B cell (primary cell): ENCODE results near the gene ERCC1. TPM values are rescaled to one million over a fixed set of nuclear protein-coding genes. Genes with fewer than 3 reads are reported as not detected.

Experiments
- ATAC-seq: fragments of 200-7000 bp; cut with Tn5 transposase; one replicate; pipeline ENCODE4 v1.10.0; 2021; ENCODE audit warnings: low read depth, mild to moderate bottlenecking, moderate number of reproducible peaks, moderate library complexity
- CTCF ChIA-PET: fragments of 350-600 bp; sonication (Branson Sonifier 250); formaldehyde crosslinking; loops from one replicate; lab custom pipeline; 2021; ENCODE audit warnings: antibody characterized with exemption, inconsistent platforms; lab: Charles Lee
- POLR2A ChIA-PET: fragments of 350-600 bp; sonication (Branson Sonifier 250); formaldehyde crosslinking; loops from one replicate; lab custom pipeline; 2021; ENCODE audit warnings: antibody characterized with exemption; lab: Charles Lee
- DNase-seq: peaks from one replicate; pipeline ENCODE4 v3.0.0; 2013
- H2AFZ ChIP-seq: 2 replicates; pipeline ENCODE4 v1.6.1; 2012; ENCODE audit warnings: mild to moderate bottlenecking, low read depth, low read length; ENCODE audit not compliant: insufficient read depth, poor library complexity, severe bottlenecking
- H3K27ac ChIP-seq, 2 donors: 1 replicate in 1 of 2; 2 replicates in 1 of 2; pipeline ENCODE4 v1.5.1; 2012 to 2013; ENCODE audit warnings: low read length in 2 of 2, mild to moderate bottlenecking in 2 of 2, moderate library complexity in 1 of 2
- H3K27me3 ChIP-seq, 4 experiments: fragments of 200-600 bp in 1 of 4; sonication (generic) in 1 of 4; replicated peaks in 1 of 4; 1 replicate in 2 of 4; 2 replicates in 2 of 4; pipeline versions ENCODE4 v1.6.1 to v1.7.0; 2013 to 2016; ENCODE audit warnings: low read length in 3 of 4, mild to moderate bottlenecking in 2 of 4, mixed read lengths in 1 of 4, moderate library complexity in 1 of 4; ENCODE audit not compliant: insufficient read depth in 4 of 4, control insufficient read depth in 3 of 4; ENCODE audit errors: control extremely low read depth in 1 of 4
- H3K36me3 ChIP-seq, 2 experiments: replicated peaks in 1 of 2; 1 replicate in 1 of 2; 2 replicates in 1 of 2; pipeline versions ENCODE4 v1.6.1 to v1.7.1; 2013; ENCODE audit warnings: low read length in 1 of 2; ENCODE audit not compliant: insufficient read depth in 2 of 2, control insufficient read depth in 1 of 2; ENCODE audit errors: control extremely low read depth in 1 of 2, extremely low read depth in 1 of 2
- H3K4me1 ChIP-seq, 2 donors: fragments of 200-600 bp in 1 of 2; sonication (generic) in 1 of 2; 1 replicate in 1 of 2; 2 replicates in 1 of 2; pipeline versions ENCODE4 v1.5.1 to v1.6.1; 2013 to 2017; ENCODE audit warnings: low read length in 2 of 2; ENCODE audit not compliant: control insufficient read depth in 2 of 2, insufficient read depth in 2 of 2
- H3K4me2 ChIP-seq: replicated peaks from 2 replicates; pipeline ENCODE3; 2012; ENCODE audit warnings: mild to moderate bottlenecking, low read depth, low read length; ENCODE audit not compliant: poor library complexity, severe bottlenecking
- H3K4me3 ChIP-seq, 5 experiments: fragments of 200-600 bp in 1 of 5; sonication (generic) in 1 of 5; 1 replicate in 3 of 5; 2 replicates in 2 of 5; pipeline versions ENCODE4 v1.5.1 to v1.7.0; 2011 to 2016; ENCODE audit warnings: low read length in 4 of 5, mild to moderate bottlenecking in 4 of 5, low read depth in 2 of 5, control low read depth in 1 of 5, moderate library complexity in 1 of 5; ENCODE audit not compliant: insufficient read depth in 1 of 5; ENCODE audit errors: control extremely low read depth in 1 of 5, extremely low read depth in 1 of 5
- H3K79me2 ChIP-seq: fragments of 200-600 bp; sonication (generic); one replicate; pipeline ENCODE4 v1.6.0; 2016; ENCODE audit warnings: low read length; ENCODE audit not compliant: control insufficient read depth, insufficient read depth
- H3K9ac ChIP-seq: fragments of 200-600 bp; sonication (generic); 2 replicates; pipeline ENCODE4 v1.6.1; 2017; ENCODE audit warnings: mild to moderate bottlenecking, low read length, moderate library complexity
- H3K9me3 ChIP-seq, 3 donors: one replicate each; pipeline versions ENCODE4 v1.6.1 to v1.7.1; 2013; ENCODE audit warnings: low read length in 2 of 3; ENCODE audit not compliant: control insufficient read depth in 2 of 3, insufficient read depth in 1 of 3; ENCODE audit errors: control extremely low read depth in 1 of 3
- H4K20me1 ChIP-seq: 2 replicates; pipeline ENCODE4 v1.6.0; 2012; ENCODE audit warnings: mild to moderate bottlenecking, low read length; ENCODE audit not compliant: insufficient read depth, control insufficient read depth, poor library complexity, severe bottlenecking
- H3K27ac Mint-ChIP-seq: one replicate; pipeline ENCODE4 v1.8.0; 2021; ENCODE audit warnings: mixed read lengths
- H3K27me3 Mint-ChIP-seq: one replicate; pipeline ENCODE4 v1.8.0; 2021; ENCODE audit warnings: mixed read lengths
- H3K4me1 Mint-ChIP-seq: one replicate; pipeline ENCODE4 v1.8.0; 2021; ENCODE audit warnings: mixed read lengths
- H3K4me3 Mint-ChIP-seq: one replicate; pipeline ENCODE4 v1.8.0; 2021; ENCODE audit warnings: mixed read lengths
- H3K9me3 Mint-ChIP-seq: one replicate; pipeline ENCODE4 v1.8.0; 2022; ENCODE audit warnings: mixed read lengths; ENCODE audit not compliant: insufficient read depth
- EZH2 ChIP-seq: IDR thresholded peaks from 2 replicates; pipeline ENCODE4 v1.6.1; 2012; ENCODE audit warnings: borderline replicate concordance, low read depth, mild to moderate bottlenecking, moderate library complexity, low read length; ENCODE audit not compliant: insufficient read depth, poor library complexity, severe bottlenecking
- WGBS: methylation state at CpG from one replicate; pipeline ENCODE4 v1.1.5; 2013; ENCODE audit warnings: missing lambda C conversion rate; ENCODE audit not compliant: insufficient coverage; 5-methylcytosine and 5-hydroxymethylcytosine counted together
- intact Hi-C: fragments of 100-400 bp; cut with micrococcal nuclease; formaldehyde crosslinking; loops from one replicate; pipeline ENCODE4 v1.10.0; 2022
- polyA plus RNA-seq: library from polyadenylated mRNA; depleted of rRNA; stranded (reverse); fragments of >200 nt; gene quantifications from 2 replicates; pipeline ENCODE4 v1.2.3, GENCODE V29; 2012
- total RNA-seq, 2 donors: library from RNA; stranded (reverse); fragments of 120-200 nt in 1 of 2; gene quantifications; 1 replicate in 1 of 2; 2 replicates in 1 of 2; pipeline versions ENCODE4 v1.2.3 to v1.2.4, GENCODE V29; 2013 to 2022
- TF ChIP-seq, protein P1 (sequence below): fragments of 200-600 bp; IDR thresholded peaks from one replicate; pipeline ENCODE4 v1.8.0; 2022; ENCODE audit warnings: antibody characterized with exemption, mild to moderate bottlenecking

The ERCC1 gene
- total and polyA plus RNA-seq, 2 donors (not counting 1 experiment from before 2014, with no cell fraction given): 75.7 to 81.9 TPM

DNA sequence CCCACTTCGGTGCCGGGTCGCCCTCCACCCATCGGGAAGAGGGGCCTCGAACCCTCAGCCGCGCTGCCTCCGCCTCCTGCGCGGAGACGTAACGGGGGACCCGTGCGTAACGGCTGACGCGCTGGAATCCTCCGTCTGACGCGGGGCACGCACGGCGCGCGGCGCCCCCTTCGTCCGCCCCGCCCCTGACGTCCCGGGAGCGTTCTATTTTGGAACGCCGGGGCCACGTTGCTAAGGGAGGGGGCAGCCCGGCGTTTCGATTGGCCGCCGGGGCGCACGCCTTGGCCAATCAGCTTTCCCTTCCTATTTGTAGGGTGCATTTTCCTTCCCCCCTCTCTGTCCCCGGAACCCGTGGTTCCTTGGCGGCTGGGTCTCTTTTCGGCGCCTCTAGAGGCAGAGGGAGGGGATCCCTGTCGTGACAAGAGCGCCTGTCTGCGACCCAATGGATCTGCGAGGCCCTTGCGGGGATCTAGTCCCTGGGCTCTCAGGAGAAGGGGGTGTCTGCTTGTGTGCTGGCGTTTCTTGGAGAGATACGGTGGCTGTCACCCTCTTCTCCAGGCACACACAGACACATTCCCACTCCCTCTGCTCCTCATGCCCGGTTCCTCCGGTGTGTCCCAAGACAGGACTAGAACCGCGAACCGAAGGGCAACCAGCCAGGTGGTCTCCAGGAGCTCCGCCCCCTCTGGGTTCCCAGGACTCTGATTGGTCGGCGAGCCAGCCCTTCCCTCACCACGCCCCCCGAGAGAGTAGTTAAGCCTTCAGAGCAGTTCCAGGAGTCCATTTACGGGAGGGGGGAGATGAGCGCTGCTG is 45.6 kb upstream of the ERCC1 start:
- DNase-seq (peak; percentile 97), ATAC-seq (peak; percentile 57)
- no peak for TF ChIP-seq EZH2
- TF ChIP-seq, protein P1, sequence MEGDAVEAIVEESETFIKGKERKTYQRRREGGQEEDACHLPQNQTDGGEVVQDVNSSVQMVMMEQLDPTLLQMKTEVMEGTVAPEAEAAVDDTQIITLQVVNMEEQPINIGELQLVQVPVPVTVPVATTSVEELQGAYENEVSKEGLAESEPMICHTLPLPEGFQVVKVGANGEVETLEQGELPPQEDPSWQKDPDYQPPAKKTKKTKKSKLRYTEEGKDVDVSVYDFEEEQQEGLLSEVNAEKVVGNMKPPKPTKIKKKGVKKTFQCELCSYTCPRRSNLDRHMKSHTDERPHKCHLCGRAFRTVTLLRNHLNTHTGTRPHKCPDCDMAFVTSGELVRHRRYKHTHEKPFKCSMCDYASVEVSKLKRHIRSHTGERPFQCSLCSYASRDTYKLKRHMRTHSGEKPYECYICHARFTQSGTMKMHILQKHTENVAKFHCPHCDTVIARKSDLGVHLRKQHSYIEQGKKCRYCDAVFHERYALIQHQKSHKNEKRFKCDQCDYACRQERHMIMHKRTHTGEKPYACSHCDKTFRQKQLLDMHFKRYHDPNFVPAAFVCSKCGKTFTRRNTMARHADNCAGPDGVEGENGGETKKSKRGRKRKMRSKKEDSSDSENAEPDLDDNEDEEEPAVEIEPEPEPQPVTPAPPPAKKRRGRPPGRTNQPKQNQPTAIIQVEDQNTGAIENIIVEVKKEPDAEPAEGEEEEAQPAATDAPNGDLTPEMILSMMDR: no peak
- ChIA-PET CTCF (interaction anchor here (0.7 to 7.3 kb wide), 14 partner anchors 10 to 173 kb away, joined by 3 to 98 read pairs (median 4); partner anchors contain the start of gene PPM1N), POLR2A (interaction anchor here (0.8 to 4.2 kb wide), 12 partner anchors 9 to 301 kb away, joined by 3 to 45 read pairs (median 5); partner anchors contain the start of genes QPCTL and SNRPD2)
- Mint-ChIP-seq H3K27me3 (peaks cover 24% of the 10 kb centered on the region), H3K27ac (peak overlapping the region; percentile 95), H3K9me3 (no peaks in the 10 kb centered on the region), H3K4me1 (peaks cover 50% of the 10 kb centered on the region), H3K4me3 (peak overlapping the region; percentile 92)
- Histone ChIP-seq H3K4me2 (peak overlapping the region; percentile 93), H4K20me1 (peaks cover 59% of the 10 kb centered on the region), H3K27me3 (peaks cover 0 to 33% (median 15%) of the 10 kb centered on the region in 4 experiments), H3K9me3 (no peaks in the 10 kb centered on the region), H3K36me3 (no peaks in the 10 kb centered on the region), H2AFZ (no peak overlapping the region), H3K4me3 (peak overlapping the region; percentile 59 to 100 (median 95)), H3K4me1 (peaks cover 38 to 57% of the 10 kb centered on the region in 2 donors), H3K9ac (peak overlapping the region; percentile 99), H3K79me2 (no peaks in the 10 kb centered on the region), H3K27ac (peak overlapping the region; percentile 96 to 100)
- intact Hi-C loops: loop anchor here (1.0 to 2.0 kb wide), 4 partner anchors 9 to 64 kb away; partner anchors contain the start of genes PPP1R13L and VASP
- whole genome bisulfite sequencing: 1% methylated on average over 52 of the region's 66 CpGs
